22Rv1 (cell line): ENCODE results near the gene PTGIR.

Experiments used
- ZFX ChIP-seq: fragments of 450-650 bp; IDR thresholded peaks from 2 replicates; pipeline ENCODE4 v1.6.1; 2017; ENCODE audit warnings: antibody characterized with exemption, borderline replicate concordance
- TF ChIP-seq, protein P1 (sequence below): fragments of 450-650 bp; IDR thresholded peaks from 2 replicates; pipeline ENCODE4 v1.5.1; 2017; ENCODE audit warnings: mild to moderate bottlenecking

DNA sequence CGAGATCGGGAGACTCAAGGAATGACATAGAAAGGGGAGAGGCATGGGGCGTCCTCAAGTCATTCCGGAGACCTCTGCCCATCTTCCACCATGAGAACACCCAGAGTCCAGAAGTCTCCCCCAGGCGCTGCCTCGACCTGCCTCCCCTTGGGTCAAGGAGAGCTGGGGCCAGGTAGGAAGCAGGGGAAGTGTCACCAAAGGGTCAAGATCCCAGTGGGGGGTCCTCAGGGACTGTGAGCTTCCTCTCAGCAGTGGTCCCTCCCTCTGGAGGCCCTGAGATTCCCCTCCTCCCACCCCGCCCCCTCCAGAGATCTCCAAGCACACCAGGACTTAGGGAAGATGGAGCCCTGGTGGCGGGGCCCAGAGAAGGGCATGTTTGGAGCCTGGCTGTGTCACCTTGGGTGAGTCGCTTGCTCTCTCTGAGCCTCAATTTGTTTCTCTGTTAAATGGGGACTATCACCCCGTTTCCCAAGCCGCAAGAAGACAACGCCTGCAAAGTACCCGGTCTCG lies 35.2 kb upstream of the PTGIR start:
- TF ChIP-seq, protein P1, sequence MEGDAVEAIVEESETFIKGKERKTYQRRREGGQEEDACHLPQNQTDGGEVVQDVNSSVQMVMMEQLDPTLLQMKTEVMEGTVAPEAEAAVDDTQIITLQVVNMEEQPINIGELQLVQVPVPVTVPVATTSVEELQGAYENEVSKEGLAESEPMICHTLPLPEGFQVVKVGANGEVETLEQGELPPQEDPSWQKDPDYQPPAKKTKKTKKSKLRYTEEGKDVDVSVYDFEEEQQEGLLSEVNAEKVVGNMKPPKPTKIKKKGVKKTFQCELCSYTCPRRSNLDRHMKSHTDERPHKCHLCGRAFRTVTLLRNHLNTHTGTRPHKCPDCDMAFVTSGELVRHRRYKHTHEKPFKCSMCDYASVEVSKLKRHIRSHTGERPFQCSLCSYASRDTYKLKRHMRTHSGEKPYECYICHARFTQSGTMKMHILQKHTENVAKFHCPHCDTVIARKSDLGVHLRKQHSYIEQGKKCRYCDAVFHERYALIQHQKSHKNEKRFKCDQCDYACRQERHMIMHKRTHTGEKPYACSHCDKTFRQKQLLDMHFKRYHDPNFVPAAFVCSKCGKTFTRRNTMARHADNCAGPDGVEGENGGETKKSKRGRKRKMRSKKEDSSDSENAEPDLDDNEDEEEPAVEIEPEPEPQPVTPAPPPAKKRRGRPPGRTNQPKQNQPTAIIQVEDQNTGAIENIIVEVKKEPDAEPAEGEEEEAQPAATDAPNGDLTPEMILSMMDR, result no peak
- TF ChIP-seq ZFX, result no peak
